ENCODE results near the gene USP53. TPM values are rescaled to one million over a fixed set of nuclear protein-coding genes. Genes with fewer than 3 reads are reported as not detected.
"Not testable (repeated sequence)": the region's sequence is repeated elsewhere in the genome, so short reads cannot be mapped to it uniquely, and the experiment has no call there.

USP53 gene
- total and polyA plus RNA-seq, 5 experiments from 2014 or later = 6.5 to 31.3 (median 23.5) TPM

DNA sequence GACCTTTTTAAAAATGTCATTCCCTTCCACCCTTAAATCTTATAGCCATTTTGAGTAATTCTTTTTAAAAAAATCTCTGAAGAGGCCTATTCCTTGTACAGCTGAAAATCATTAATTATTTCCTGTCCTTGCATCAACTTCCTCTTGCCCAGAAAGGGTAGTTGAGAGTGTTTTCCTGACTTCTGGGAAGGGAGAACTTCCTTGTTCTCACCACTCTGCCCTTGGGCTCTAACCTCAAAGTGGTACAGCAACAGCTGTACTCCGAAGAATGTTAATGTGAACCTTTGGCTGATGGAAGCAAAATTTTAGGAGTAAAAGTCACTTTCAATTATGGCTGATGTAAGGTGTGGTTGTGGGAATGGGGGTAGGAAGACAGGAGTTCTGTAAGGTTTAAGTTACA lies 124.5 kb downstream of the USP53 start:
- Mint-ChIP-seq H3K4me3 (no peak overlapping the region), H3K9me3 (no peaks in the 10 kb centered on the region), H3K36me3 (no peaks in the 10 kb centered on the region), H3K27ac (no peak overlapping the region), H3K27me3 (no peaks in the 10 kb centered on the region), H3K4me1 (peaks cover 0 to 6% (median 3%) of the 10 kb centered on the region in 4 donors)
- POLR2A ChIA-PET = no interaction called here
- no peak for ATAC-seq
- DNase-seq = no peak

DNA sequence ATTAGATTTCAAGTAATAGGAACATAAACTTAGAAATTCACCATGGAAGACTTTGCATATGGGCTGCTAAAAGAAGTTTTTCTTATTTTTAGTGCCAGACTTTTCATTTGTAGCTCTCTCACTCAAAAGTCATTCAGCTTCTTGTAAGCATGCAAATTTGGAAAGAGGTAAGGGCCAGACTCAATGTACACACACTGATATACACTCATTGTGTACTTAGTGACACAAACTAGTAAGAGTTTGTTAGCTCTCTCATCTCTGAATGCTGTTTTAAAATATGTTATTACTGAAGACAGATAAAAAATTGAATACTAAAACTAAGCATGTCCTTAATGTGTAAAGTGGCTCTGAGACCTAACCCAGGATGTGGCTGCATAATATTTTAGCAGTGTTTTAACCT lies 127.4 kb downstream of the USP53 start:
- DNase-seq, H3K27me3 Mint-ChIP-seq, POLR2A ChIA-PET, H3K4me3 Mint-ChIP-seq, H3K27ac Mint-ChIP-seq, H3K4me1 Mint-ChIP-seq, ATAC-seq, H3K36me3 Mint-ChIP-seq, H3K9me3 Mint-ChIP-seq: not testable (repeated sequence)

DNA sequence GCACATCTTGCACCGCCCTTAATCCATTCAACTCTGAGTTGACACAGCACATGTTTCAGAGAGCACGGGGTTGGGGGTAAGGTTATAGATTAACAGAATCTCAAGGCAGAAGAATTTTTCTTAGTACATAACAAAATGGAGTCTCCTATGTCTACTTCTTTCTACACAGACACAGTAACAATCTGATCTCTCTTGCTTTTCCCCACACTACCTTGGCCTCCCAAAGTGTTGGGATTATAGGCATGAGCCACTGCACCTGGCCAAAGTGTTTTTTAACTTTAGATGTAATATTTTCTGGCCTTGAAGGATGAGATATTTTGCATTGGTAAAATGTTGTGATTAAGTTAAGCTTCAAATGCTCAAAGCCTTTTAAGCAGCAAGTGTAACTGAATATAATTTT lies 130.8 kb downstream of the USP53 start:
- H3K9me3 Mint-ChIP-seq, ATAC-seq, H3K36me3 Mint-ChIP-seq, POLR2A ChIA-PET, H3K27me3 Mint-ChIP-seq, H3K4me1 Mint-ChIP-seq, DNase-seq, H3K4me3 Mint-ChIP-seq: not testable (repeated sequence)
- H3K27ac Mint-ChIP-seq = peak overlapping the region in 2 of 10 donors; percentile 7 to 31

Other genes with a start within 250 kb of the USP53 start
- not detected for gene MYOZ2, start 76.9 kb upstream of the USP53 start, total RNA-seq
- not detected for gene MYOZ2, start 76.9 kb upstream of the USP53 start, polyA plus RNA-seq
- gene FABP2, start 109.4 kb downstream of the USP53 start, total RNA-seq = under 1 TPM; 0.14 to 0.47 TPM
- under 1 TPM in 2 of 3 donors, not detected in 1; 0.09 to 0.16 TPM for gene FABP2, start 109.4 kb downstream of the USP53 start, polyA plus RNA-seq

Data from naive thymus-derived CD8-positive, alpha-beta T cell (primary cell).